Endodermal cell (in vitro differentiated cells): Measurements from ENCODE around the gene MOB1B. TPM values are rescaled to one million over a fixed set of nuclear protein-coding genes. Genes with fewer than 3 reads are reported as not detected.
"Not testable (repeated sequence)": the region's sequence is repeated elsewhere in the genome, so short reads cannot be mapped to it uniquely, and the experiment has no call there.

Experiments
- DNase-seq: peaks from one replicate; pipeline ENCODE4 v3.0.0-alpha.2; 2017
- H3K27ac ChIP-seq: 2 replicates; pipeline ENCODE4 v1.5.1; 2013; ENCODE audit warnings: mild to moderate bottlenecking, low read depth, low read length, moderate library complexity
- H3K27me3 ChIP-seq: 2 replicates; pipeline ENCODE4 v1.6.1; 2013; ENCODE audit warnings: mild to moderate bottlenecking, low read length, moderate library complexity; ENCODE audit not compliant: insufficient read depth, control insufficient read depth, poor library complexity, severe bottlenecking
- H3K36me3 ChIP-seq: 2 replicates; pipeline ENCODE4 v1.7.0; 2013; ENCODE audit warnings: mild to moderate bottlenecking, low read length, moderate library complexity; ENCODE audit not compliant: control insufficient read depth, insufficient read depth
- H3K4me1 ChIP-seq: one replicate; pipeline ENCODE4 v1.7.0; 2013; ENCODE audit warnings: low read length; ENCODE audit not compliant: control insufficient read depth, insufficient read depth
- H3K4me3 ChIP-seq: 2 replicates; pipeline ENCODE4 v1.5.1; 2013; ENCODE audit warnings: mild to moderate bottlenecking, low read length, moderate library complexity
- H3K9ac ChIP-seq: 2 replicates; pipeline ENCODE4 v1.6.1; 2013; ENCODE audit warnings: mild to moderate bottlenecking, low read length, moderate library complexity; ENCODE audit not compliant: poor library complexity, severe bottlenecking; ENCODE audit errors: extremely low read depth
- H3K9me3 ChIP-seq: 2 replicates; pipeline ENCODE4 v1.6.1; 2013; ENCODE audit warnings: mild to moderate bottlenecking, low read length, moderate library complexity; ENCODE audit not compliant: control insufficient read depth
- H3K27ac Mint-ChIP-seq: 2 replicates; pipeline ENCODE4 v1.8.0; 2020; ENCODE audit warnings: mixed read lengths
- H3K27me3 Mint-ChIP-seq: 2 replicates; pipeline ENCODE4 v1.8.0; 2021; ENCODE audit warnings: mild to moderate bottlenecking, mixed read lengths; ENCODE audit not compliant: insufficient read depth
- H3K36me3 Mint-ChIP-seq: 2 replicates; pipeline ENCODE4 v1.8.0; 2020; ENCODE audit warnings: low read depth, mixed read lengths
- H3K4me1 Mint-ChIP-seq: 2 replicates; pipeline ENCODE4 v1.8.0; 2020; ENCODE audit warnings: mixed read lengths
- H3K4me3 Mint-ChIP-seq: 2 replicates; pipeline ENCODE4 v1.8.0; 2020; ENCODE audit warnings: mild to moderate bottlenecking, moderate library complexity, mixed read lengths
- H3K9me3 Mint-ChIP-seq: 2 replicates; pipeline ENCODE4 v1.8.0; 2020; ENCODE audit warnings: mild to moderate bottlenecking, mixed read lengths
- CTCF ChIP-seq: fragments of 200-600 bp; sonication (generic); conservative IDR thresholded peaks from 2 replicates; pipeline ENCODE4 v1.5.0; 2021; ENCODE audit warnings: antibody characterized with exemption, mild to moderate bottlenecking
- WGBS, 2 experiments: methylation state at CpG; one replicate each; pipeline versions ENCODE4 v1.1.5 to v1.1.7; 2013; ENCODE audit warnings: missing lambda C conversion rate in 2 of 2, mixed read lengths in 1 of 2; ENCODE audit not compliant: insufficient coverage in 1 of 2, insufficient read length in 1 of 2; 5-methylcytosine and 5-hydroxymethylcytosine counted together
- total RNA-seq, 2 donors: library from RNA; stranded (reverse); fragmentation: NEBNext Ultra II Directional in 1 of 2; extraction: Animal tissue kit (Norgen Biotek cat#: 25700) in 1 of 2; gene quantifications; 2 replicates in 1 of 2; 3 replicates in 1 of 2; pipeline ENCODE4 v1.2.1, GENCODE V29; 2021

MOB1B gene
- total RNA-seq, 2 donors from 2014 or later, result 28.7 to 30.5 TPM

GRCh38 chr4:71011451-71011850, 109.3 kb downstream of the MOB1B start:
- Mint-ChIP-seq H3K4me1 (no peaks in the 10 kb centered on the region), H3K27ac (no peak overlapping the region), H3K36me3 (peaks cover 27% of the 10 kb centered on the region), H3K4me3 (no peak overlapping the region), H3K9me3 (peaks cover 39% of the 10 kb centered on the region), H3K27me3 (no peaks in the 10 kb centered on the region)
- Histone ChIP-seq H3K27me3 (no peaks in the 10 kb centered on the region), H3K9me3 (peaks cover 16% of the 10 kb centered on the region), H3K4me1 (no peaks in the 10 kb centered on the region), H3K4me3 (no peak overlapping the region), H3K36me3 (peaks cover 3% of the 10 kb centered on the region), H3K27ac (no peak overlapping the region), H3K9ac (no peak overlapping the region)
- 69 to 95% methylated on average over 2 to 4 of the region's 4 CpGs for WGBS, 2 experiments
- DNase-seq, result no peak
- no peak for TF ChIP-seq CTCF

GRCh38 chr4:71017391-71017790, 115.2 kb downstream of the MOB1B start:
- not testable (repeated sequence) for H3K4me1 Mint-ChIP-seq, H3K27ac Mint-ChIP-seq, H3K4me3 Mint-ChIP-seq, H3K4me3 ChIP-seq, H3K9me3 ChIP-seq, H3K27me3 ChIP-seq, H3K36me3 ChIP-seq, DNase-seq, H3K4me1 ChIP-seq, H3K27ac ChIP-seq, H3K27me3 Mint-ChIP-seq, H3K9ac ChIP-seq
- WGBS, 2 experiments, result 91 to 98% methylated on average over 1 to 2 of the region's 2 CpGs
- Mint-ChIP-seq H3K36me3 (peaks cover 28% of the 10 kb centered on the region), H3K9me3 (peaks cover 35% of the 10 kb centered on the region)

- H3K27me3 ChIP-seq, result no peaks in the 10 kb centered on the region
- TF ChIP-seq CTCF, result no peak
- DNase-seq, result no peak
- peaks cover 27% of the 10 kb centered on the region for H3K36me3 ChIP-seq
- no peaks in the 10 kb centered on the region for H3K4me1 ChIP-seq
- H3K4me1 Mint-ChIP-seq, result no peaks in the 10 kb centered on the region
- H3K27ac ChIP-seq, result no peak overlapping the region
- H3K9me3 ChIP-seq, result no peaks in the 10 kb centered on the region
- 95% methylated on average over 1 of the region's 1 CpG; no CpG with 5 or more reads in 1 of the 2 experiments for whole genome bisulfite sequencing, 2 experiments
- H3K27me3 Mint-ChIP-seq, result no peaks in the 10 kb centered on the region
- H3K4me3 Mint-ChIP-seq, result no peak overlapping the region
- no peak overlapping the region for H3K9ac ChIP-seq
- peaks cover 22% of the 10 kb centered on the region for H3K36me3 Mint-ChIP-seq
- H3K27ac Mint-ChIP-seq, result no peak overlapping the region
- peaks cover 10% of the 10 kb centered on the region for H3K9me3 Mint-ChIP-seq
- H3K4me3 ChIP-seq, result no peak overlapping the region
Observed at GRCh38 chr4:71020611-71021010, 118.4 kb downstream of the MOB1B start.

- peaks cover 58% of the 10 kb centered on the region for H3K36me3 ChIP-seq
- no peak for DNase-seq
- H3K4me1 ChIP-seq, result no peaks in the 10 kb centered on the region
- no peaks in the 10 kb centered on the region for H3K27me3 ChIP-seq
- no peak overlapping the region for H3K9ac ChIP-seq
- peaks cover 18% of the 10 kb centered on the region for H3K36me3 Mint-ChIP-seq
- H3K9me3 ChIP-seq, result no peaks in the 10 kb centered on the region
- TF ChIP-seq CTCF, result no peak
- H3K4me3 Mint-ChIP-seq, result no peak overlapping the region
- H3K4me1 Mint-ChIP-seq, result no peaks in the 10 kb centered on the region
- no peaks in the 10 kb centered on the region for H3K27me3 Mint-ChIP-seq
- no peaks in the 10 kb centered on the region for H3K9me3 Mint-ChIP-seq
- H3K27ac Mint-ChIP-seq, result no peak overlapping the region
- H3K27ac ChIP-seq, result no peak overlapping the region
- H3K4me3 ChIP-seq, result no peak overlapping the region
- 98% methylated on average over 3 of the region's 3 CpGs; no CpG with 5 or more reads in 1 of the 2 experiments for WGBS, 2 experiments
Observed at GRCh38 chr4:71025654-71026053, 123.5 kb downstream of the MOB1B start.
